IMR-90 (cell line): ENCODE measurements around the gene CUBN. TPM values are rescaled to one million over a fixed set of nuclear protein-coding genes. Genes with fewer than 3 reads are reported as not detected.

Experiments
- ATAC-seq: fragments of 200-7000 bp; cut with Tn5 transposase; 2 replicates; pipeline ENCODE4 v1.9.1; 2020; ENCODE audit warnings: low read depth, mild to moderate bottlenecking, moderate library complexity
- BruUV-seq: library from RNA; stranded (reverse); fragments of 400-500 nt; replicated peaks from 2 replicates; lab custom pipeline; 2021; lab: Mats Ljungman, UMichigan
- CTCF ChIA-PET: fragments of 300-600 bp; formaldehyde crosslinking; extraction: SDS; loops from one replicate; lab custom pipeline; 2021; ENCODE audit warnings: antibody characterized with exemption; lab: Yijun Ruan, JAX
- POLR2A ChIA-PET: fragments of 300-600 bp; sonication (Branson Sonifier 250); formaldehyde crosslinking; loops from one replicate; lab custom pipeline; 2022; ENCODE audit warnings: antibody characterized with exemption; ENCODE audit not compliant: unreplicated experiment; lab: Charles Lee
- DNase-seq: peaks from one replicate; pipeline ENCODE4 v3.0.0; 2013
- H2AFZ ChIP-seq: replicated peaks from 2 replicates; pipeline ENCODE3; 2013; ENCODE audit warnings: low read length, mild to moderate bottlenecking; ENCODE audit not compliant: poor library complexity
- H2AK5ac ChIP-seq: 2 replicates; pipeline ENCODE4 v1.6.1; 2013; ENCODE audit warnings: low read depth, low read length, inconsistent platforms
- H2AK9ac ChIP-seq: replicated peaks from 2 replicates; pipeline ENCODE3; 2013; ENCODE audit warnings: mild to moderate bottlenecking, low read depth, low read length, moderate library complexity; ENCODE audit not compliant: poor library complexity
- H2BK120ac ChIP-seq: 2 replicates; pipeline ENCODE4 v1.6.1; 2013; ENCODE audit warnings: low read depth, low read length, inconsistent platforms
- H2BK15ac ChIP-seq: 3 replicates; pipeline ENCODE4 v1.6.1; 2013; ENCODE audit warnings: low read depth, low read length, inconsistent platforms
- H2BK20ac ChIP-seq: 2 replicates; pipeline ENCODE4 v1.6.1; 2013; ENCODE audit warnings: low read depth, mild to moderate bottlenecking, inconsistent platforms, low read length, moderate library complexity
- H2BK5ac ChIP-seq: 2 replicates; pipeline ENCODE4 v1.6.1; 2013; ENCODE audit warnings: mild to moderate bottlenecking, low read depth, low read length, inconsistent platforms; ENCODE audit not compliant: poor library complexity, severe bottlenecking
- H3K14ac ChIP-seq: replicated peaks from 2 replicates; pipeline ENCODE4 v1.6.1; 2013; ENCODE audit warnings: low read depth, low read length, inconsistent platforms
- H3K18ac ChIP-seq: 2 replicates; pipeline ENCODE4 v1.6.1; 2013; ENCODE audit warnings: low read depth, low read length, control low read depth
- H3K23ac ChIP-seq: 2 replicates; pipeline ENCODE4 v1.6.1; 2013; ENCODE audit warnings: low read depth, low read length, inconsistent platforms
- H3K27ac ChIP-seq: 2 replicates; pipeline ENCODE4 v1.5.1; 2013; ENCODE audit warnings: mild to moderate bottlenecking, control low read depth, low read length; ENCODE audit not compliant: insufficient read depth
- H3K27me3 ChIP-seq: 2 replicates; pipeline ENCODE4 v1.6.1; 2013; ENCODE audit warnings: low read length; ENCODE audit not compliant: control insufficient read depth, insufficient read depth
- H3K36me3 ChIP-seq: 2 replicates; pipeline ENCODE4 v1.6.1; 2013; ENCODE audit warnings: low read length, mixed read lengths; ENCODE audit not compliant: control insufficient read depth, insufficient read depth
- H3K4ac ChIP-seq: 2 replicates; pipeline ENCODE4 v1.6.1; 2013; ENCODE audit warnings: low read depth, low read length, inconsistent platforms
- H3K4me1 ChIP-seq: 2 replicates; pipeline ENCODE4 v1.6.1; 2013; ENCODE audit warnings: low read length, mixed read lengths; ENCODE audit not compliant: control insufficient read depth, insufficient read depth
- H3K4me2 ChIP-seq: 2 replicates; pipeline ENCODE4 v1.6.1; 2013; ENCODE audit warnings: low read depth, mild to moderate bottlenecking, control low read depth, low read length, moderate library complexity
- H3K4me3 ChIP-seq: 2 replicates; pipeline ENCODE4 v1.5.1; 2013; ENCODE audit warnings: low read depth, mild to moderate bottlenecking, control low read depth, low read length, moderate library complexity; ENCODE audit not compliant: insufficient read depth
- H3K56ac ChIP-seq: 2 replicates; pipeline ENCODE4 v1.6.1; 2013; ENCODE audit warnings: low read length, inconsistent platforms; ENCODE audit not compliant: insufficient read depth; ENCODE audit errors: extremely low read depth
- H3K79me1 ChIP-seq, 2 experiments: 2 replicates each; pipeline ENCODE4 v1.6.1; 2013; ENCODE audit warnings: low read length in 2 of 2, inconsistent platforms in 1 of 2, low read depth in 1 of 2
- H3K9ac ChIP-seq: 2 replicates; pipeline ENCODE4 v1.6.1; 2013; ENCODE audit warnings: low read depth, low read length, control low read depth
- H3K9me1 ChIP-seq: 2 replicates; pipeline ENCODE4 v1.6.1; 2013; ENCODE audit warnings: low read length, inconsistent platforms; ENCODE audit not compliant: insufficient read depth
- H3K9me3 ChIP-seq: 2 replicates; pipeline ENCODE4 v1.6.1; 2013; ENCODE audit warnings: low read length; ENCODE audit not compliant: control insufficient read depth, insufficient read depth
- H4K20me1 ChIP-seq: 2 replicates; pipeline ENCODE4 v1.6.1; 2013; ENCODE audit warnings: low read length, inconsistent platforms; ENCODE audit not compliant: insufficient read depth
- H4K5ac ChIP-seq: 2 replicates; pipeline ENCODE4 v1.6.1; 2013; ENCODE audit warnings: mild to moderate bottlenecking, low read depth, low read length, control low read depth
- H4K8ac ChIP-seq, 2 experiments: 2 replicates each; pipeline ENCODE4 v1.6.1; 2013; ENCODE audit warnings: low read depth in 2 of 2, low read length in 2 of 2, control low read depth in 1 of 2, inconsistent platforms in 1 of 2
- H4K91ac ChIP-seq: 2 replicates; pipeline ENCODE4 v1.6.1; 2013; ENCODE audit warnings: low read depth, low read length, inconsistent platforms; ENCODE audit not compliant: insufficient read depth
- CEBPB ChIP-seq: IDR thresholded peaks from 2 replicates; pipeline ENCODE4 v1.6.1; 2012; ENCODE audit warnings: low read depth, low read length, improper control_type of control experiment
- CHD1 ChIP-seq: IDR thresholded peaks from 2 replicates; pipeline ENCODE4 v1.6.1; 2012; ENCODE audit warnings: low read depth, low read length, improper control_type of control experiment
- CTCF ChIP-seq: conservative IDR thresholded peaks from 2 replicates; pipeline ENCODE4 v1.5.1; 2012; ENCODE audit warnings: mild to moderate bottlenecking, low read depth, low read length, improper control_type of control experiment
- ELK1 ChIP-seq: fragments of 150-350 bp; IDR thresholded peaks from 2 replicates; pipeline ENCODE4 v1.6.1; 2016; ENCODE audit warnings: low read depth, mild to moderate bottlenecking, low read length, moderate library complexity, borderline replicate concordance
- FOS ChIP-seq: fragments of 150-350 bp; IDR thresholded peaks from 2 replicates; pipeline ENCODE4 v1.6.1; 2016; ENCODE audit warnings: low read depth, low read length
- MAFK ChIP-seq: IDR thresholded peaks from 2 replicates; pipeline ENCODE4 v1.6.1; 2012; ENCODE audit warnings: low read depth, low read length, improper control_type of control experiment
- MAZ ChIP-seq: IDR thresholded peaks from 2 replicates; pipeline ENCODE4 v1.6.1; 2012; ENCODE audit warnings: low read depth, mild to moderate bottlenecking, low read length, improper control_type of control experiment, moderate library complexity, borderline replicate concordance
- MXI1 ChIP-seq: IDR thresholded peaks from 2 replicates; pipeline ENCODE4 v1.6.1; 2012; ENCODE audit warnings: low read depth, mild to moderate bottlenecking, low read length, moderate library complexity, borderline replicate concordance
- NFE2L2 ChIP-seq: fragments of 150-350 bp; IDR thresholded peaks from 2 replicates; pipeline ENCODE4 v1.6.1; 2016; ENCODE audit warnings: low read depth, mild to moderate bottlenecking, low read length
- POLR2A ChIP-seq: IDR thresholded peaks from 2 replicates; pipeline ENCODE4 v1.6.1; 2012; ENCODE audit warnings: mild to moderate bottlenecking, low read depth, low read length
- RAD21 ChIP-seq: IDR thresholded peaks from 2 replicates; pipeline ENCODE4 v1.6.1; 2012; ENCODE audit warnings: low read length, improper control_type of control experiment
- RCOR1 ChIP-seq: IDR thresholded peaks from 2 replicates; pipeline ENCODE4 v1.6.1; 2012; ENCODE audit warnings: mild to moderate bottlenecking, low read length, improper control_type of control experiment; ENCODE audit not compliant: insufficient replicate concordance
- SMC3 ChIP-seq: fragments of 150-350 bp; IDR thresholded peaks from 2 replicates; pipeline ENCODE4 v1.6.1; 2016; ENCODE audit warnings: low read depth, mild to moderate bottlenecking, antibody characterized with exemption, low read length, moderate library complexity
- WGBS, 2 experiments: methylation state at CpG; one replicate each; pipeline versions ENCODE4 v1.1.5 to v1.1.7; 2013; ENCODE audit warnings: missing lambda C conversion rate in 2 of 2; ENCODE audit not compliant: insufficient read length in 1 of 2; ENCODE audit errors: extremely low coverage in 2 of 2; 5-methylcytosine and 5-hydroxymethylcytosine counted together
- dilution Hi-C: fragments of 300-500 bp; cut with HindIII; formaldehyde crosslinking; loops from one replicate; pipeline ENCODE4 v1.14.3; 2018; ENCODE audit warnings: low sequenced_read_pairs; ENCODE audit not compliant: unreplicated experiment
- in situ Hi-C: fragments of 300-500 bp; cut with MboI; formaldehyde crosslinking; loops from 3 replicates; pipeline ENCODE4 v1.14.3; 2019; ENCODE audit warnings: low sequenced_read_pairs, inconsistent platforms, mixed read lengths
- intact Hi-C: fragments of 100-400 bp; cut with micrococcal nuclease; formaldehyde crosslinking; loops from 2 replicates; pipeline ENCODE4 v1.10.0; 2022
- polyA plus RNA-seq, 3 experiments: library from polyadenylated mRNA; depleted of rRNA; stranded (reverse); fragments of >200 nt; gene quantifications; 2 replicates each; pipeline ENCODE4 v1.2.3, GENCODE V29; 2012; ENCODE audit warnings: low replicate concordance in 1 of 3
- total RNA-seq: library from RNA; depleted of rRNA; stranded (reverse); fragments of >200 nt; gene quantifications from 2 replicates; pipeline ENCODE4 v1.2.3, GENCODE V29; 2012
- TF ChIP-seq, protein P1 (sequence below): fragments of 150-350 bp; IDR thresholded peaks from 2 replicates; pipeline ENCODE4 v1.6.1; 2017; ENCODE audit warnings: mild to moderate bottlenecking, antibody characterized with exemption, low read length, low read depth

Gene CUBN
- total and polyA plus RNA-seq, 2 of the 4 experiments (the other 2 are of a cell fraction), result 0.19 to 0.54 TPM

- Histone ChIP-seq H3K18ac (no peak overlapping the region), H3K23ac (no peak overlapping the region), H3K79me1 (peaks cover 23 to 69% of the 10 kb centered on the region in 2 experiments), H2BK20ac (no peak overlapping the region), H3K4me3 (no peak overlapping the region), H2AK9ac (no peak overlapping the region), H2BK120ac (no peak overlapping the region), H2AFZ (no peak overlapping the region), H3K9me3 (no peaks in the 10 kb centered on the region), H3K4ac (no peak overlapping the region), H3K4me1 (0 out of 2 replicates have a peak, but pooled peaks cover 1% of the 10 kb centered on the region), H2BK5ac (no peak overlapping the region), H3K14ac (no peak overlapping the region), H3K56ac (no peak overlapping the region), H3K27ac (no peak overlapping the region), H3K9me1 (peaks cover 9% of the 10 kb centered on the region; the same call in 1 of the 2 replicates), H3K36me3 (no peaks in the 10 kb centered on the region), H4K91ac (no peak overlapping the region), H2BK15ac (no peak overlapping the region), H3K4me2 (no peak overlapping the region), H3K9ac (no peak overlapping the region), H4K20me1 (peaks cover 44% of the 10 kb centered on the region), H3K27me3 (no peaks in the 10 kb centered on the region), H2AK5ac (no peak overlapping the region), H4K8ac (no peak overlapping the region), H4K5ac (no peak overlapping the region)
- in situ Hi-C loops, result no loop called here
- dilution Hi-C loops, result no loop called here
- DNase-seq, result no peak
- POLR2A ChIA-PET, result no interaction called here
- no TSS peak for BruUV-seq
- TF ChIP-seq FOS, result no peak
- no peak for TF ChIP-seq RAD21
- no peak for TF ChIP-seq MAFK
- TF ChIP-seq CHD1, result no peak
- TF ChIP-seq MXI1, result no peak
- TF ChIP-seq CTCF, result no peak
- TF ChIP-seq, protein P1, sequence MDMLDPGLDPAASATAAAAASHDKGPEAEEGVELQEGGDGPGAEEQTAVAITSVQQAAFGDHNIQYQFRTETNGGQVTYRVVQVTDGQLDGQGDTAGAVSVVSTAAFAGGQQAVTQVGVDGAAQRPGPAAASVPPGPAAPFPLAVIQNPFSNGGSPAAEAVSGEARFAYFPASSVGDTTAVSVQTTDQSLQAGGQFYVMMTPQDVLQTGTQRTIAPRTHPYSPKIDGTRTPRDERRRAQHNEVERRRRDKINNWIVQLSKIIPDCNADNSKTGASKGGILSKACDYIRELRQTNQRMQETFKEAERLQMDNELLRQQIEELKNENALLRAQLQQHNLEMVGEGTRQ, result no peak
- TF ChIP-seq CEBPB, result no peak
- no peak for TF ChIP-seq MAZ
- no peak for TF ChIP-seq NFE2L2
- TF ChIP-seq POLR2A, result no peak
- TF ChIP-seq RCOR1, result no peak
- TF ChIP-seq SMC3, result no peak
- no peak for TF ChIP-seq ELK1
- CTCF ChIA-PET, result no interaction called here
- no peak for ATAC-seq
- intact Hi-C loops, result no loop called here
- 89% methylated on average over 1 of the region's 1 CpG; no CpG with 5 or more reads in 1 of the 2 experiments for WGBS, 2 experiments
Measured at GRCh38 chr10:16794005-16794404, 335.6 kb downstream of the CUBN start.
